Limb (tissue), 2 donors: Measurements from ENCODE around the gene SLC4A3.

Experiments used
- DNase-seq, 2 donors: peaks; one replicate each; pipeline ENCODE4 v3.0.0-alpha.2; 2016; ENCODE audit errors: extremely low spot score in 2 of 2

SLC4A3 gene

GRCh38 chr2:219613461-219614070 is 13.9 kb upstream of the SLC4A3 start:
- no peak for DNase-seq

GRCh38 chr2:219614076-219614860 is 13.2 kb upstream of the SLC4A3 start:
- no peak for DNase-seq

- no peak for DNase-seq
These were observed 12.4 kb upstream of the SLC4A3 start for GRCh38 chr2:219615036-219615435.

GRCh38 chr2:219615894-219616293 is 11.5 kb upstream of the SLC4A3 start:
- DNase-seq = no peak

- no peak for DNase-seq
These were observed 10.9 kb upstream of the SLC4A3 start for GRCh38 chr2:219616550-219616949.

GRCh38 chr2:219618733-219619122 is 8.7 kb upstream of the SLC4A3 start:
- DNase-seq = no peak

- peak in 1 of 2 donors; percentile 26 for DNase-seq
These were observed 8.2 kb upstream of the SLC4A3 start for GRCh38 chr2:219619235-219619634.

- no peak for DNase-seq
These were observed 6.9 kb upstream of the SLC4A3 start for GRCh38 chr2:219620546-219620945.

- DNase-seq = no peak
These were observed 5.5 kb upstream of the SLC4A3 start for GRCh38 chr2:219621935-219622334.

- DNase-seq = no peak
These were observed 5.0 kb upstream of the SLC4A3 start for GRCh38 chr2:219622472-219622871.

- DNase-seq = no peak
These were observed 2.9 kb upstream of the SLC4A3 start for GRCh38 chr2:219624565-219624964.

GRCh38 chr2:219625179-219625578 is 2.3 kb upstream of the SLC4A3 start:
- no peak for DNase-seq

- no peak for DNase-seq
These were observed 890 bp upstream of the SLC4A3 start for GRCh38 chr2:219626540-219626939.

- DNase-seq = no peak
These were observed 980 bp downstream of the SLC4A3 start for GRCh38 chr2:219628235-219628985.

- peak in 1 of 2 donors; percentile 31 for DNase-seq
These were observed 1.8 kb downstream of the SLC4A3 start for GRCh38 chr2:219628986-219629901.

GRCh38 chr2:219629976-219630695 is 2.7 kb downstream of the SLC4A3 start:
- DNase-seq = peak in 1 of 2 donors; percentile 21

GRCh38 chr2:219630770-219631405 is 3.5 kb downstream of the SLC4A3 start:
- DNase-seq = no peak

GRCh38 chr2:219631406-219631891 is 4.0 kb downstream of the SLC4A3 start:
- no peak for DNase-seq

GRCh38 chr2:219631904-219632759 is 4.7 kb downstream of the SLC4A3 start:
- DNase-seq = peak in 1 of 2 donors; percentile 24
